ENCODE results near the gene NPHS1. TPM values are rescaled to one million over a fixed set of nuclear protein-coding genes. Genes with fewer than 3 reads are reported as not detected.

NPHS1 gene
- total RNA-seq, 2 donors from 2014 or later, result not detected

DNA sequence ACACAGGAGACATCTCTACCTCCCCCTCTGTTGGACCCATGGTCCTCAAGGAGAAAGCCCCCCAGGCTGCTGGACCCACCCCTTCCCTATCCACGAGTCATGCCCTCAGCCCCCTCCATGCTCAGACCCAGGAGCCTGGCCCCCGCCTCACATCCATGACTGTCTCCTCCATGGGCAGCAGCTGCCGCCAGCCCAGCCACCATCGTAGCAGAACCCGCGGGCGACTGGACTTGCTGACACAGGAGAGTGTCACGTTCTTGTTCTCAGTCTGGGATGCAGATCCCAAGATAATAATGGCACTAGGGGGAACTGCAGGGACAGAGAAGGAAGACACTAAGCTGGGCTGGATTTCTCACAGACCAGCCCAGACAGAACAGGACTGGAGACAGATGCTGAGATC lies 3.8 kb downstream of the NPHS1 start:
- Histone ChIP-seq H3K27me3 (replicated peaks; ENCODE audit: insufficient read depth) (peaks cover 9% of the 10 kb centered on the region), H3K4me1 (ENCODE audit: control insufficient read depth in 1 of 2, low read depth in 2 of 2) (peaks cover 3 to 8% of the 10 kb centered on the region in 2 donors), H3K27ac (no peak overlapping the region), H3K9me3 (no peaks in the 10 kb centered on the region), H3K4me3 (no peak overlapping the region), H3K36me3 (no peaks in the 10 kb centered on the region)
- DNase-seq (ENCODE audit: low spot score) (no peak), ATAC-seq (ENCODE audit: insufficient number of reproducible peaks, low FRiP score, low read depth) (no peak)
- TF ChIP-seq, protein P1, sequence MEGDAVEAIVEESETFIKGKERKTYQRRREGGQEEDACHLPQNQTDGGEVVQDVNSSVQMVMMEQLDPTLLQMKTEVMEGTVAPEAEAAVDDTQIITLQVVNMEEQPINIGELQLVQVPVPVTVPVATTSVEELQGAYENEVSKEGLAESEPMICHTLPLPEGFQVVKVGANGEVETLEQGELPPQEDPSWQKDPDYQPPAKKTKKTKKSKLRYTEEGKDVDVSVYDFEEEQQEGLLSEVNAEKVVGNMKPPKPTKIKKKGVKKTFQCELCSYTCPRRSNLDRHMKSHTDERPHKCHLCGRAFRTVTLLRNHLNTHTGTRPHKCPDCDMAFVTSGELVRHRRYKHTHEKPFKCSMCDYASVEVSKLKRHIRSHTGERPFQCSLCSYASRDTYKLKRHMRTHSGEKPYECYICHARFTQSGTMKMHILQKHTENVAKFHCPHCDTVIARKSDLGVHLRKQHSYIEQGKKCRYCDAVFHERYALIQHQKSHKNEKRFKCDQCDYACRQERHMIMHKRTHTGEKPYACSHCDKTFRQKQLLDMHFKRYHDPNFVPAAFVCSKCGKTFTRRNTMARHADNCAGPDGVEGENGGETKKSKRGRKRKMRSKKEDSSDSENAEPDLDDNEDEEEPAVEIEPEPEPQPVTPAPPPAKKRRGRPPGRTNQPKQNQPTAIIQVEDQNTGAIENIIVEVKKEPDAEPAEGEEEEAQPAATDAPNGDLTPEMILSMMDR (IDR thresholded peaks at IDR 0.05), result no peak

- no peak for ATAC-seq (ENCODE audit: insufficient number of reproducible peaks, low FRiP score, low read depth)
- no peak for DNase-seq (ENCODE audit: low spot score)
- Histone ChIP-seq H3K4me1 (ENCODE audit: control insufficient read depth in 1 of 2, low read depth in 2 of 2) (peaks cover 3 to 8% of the 10 kb centered on the region in 2 donors), H3K27ac (no peak overlapping the region), H3K4me3 (no peak overlapping the region), H3K36me3 (no peaks in the 10 kb centered on the region), H3K9me3 (no peaks in the 10 kb centered on the region), H3K27me3 (replicated peaks; ENCODE audit: insufficient read depth) (peaks cover 9% of the 10 kb centered on the region)
- TF ChIP-seq, protein P1 (IDR thresholded peaks at IDR 0.05), result no peak
Measured at GRCh38 chr19:35847911-35848310, 4.4 kb downstream of the NPHS1 start.

- ATAC-seq (ENCODE audit: insufficient number of reproducible peaks, low FRiP score, low read depth) (no peak), DNase-seq (ENCODE audit: low spot score) (no peak)
- Histone ChIP-seq H3K27ac (no peak overlapping the region), H3K4me3 (peak overlapping the region; percentile 45), H3K4me1 (ENCODE audit: control insufficient read depth in 1 of 2, low read depth in 2 of 2) (peaks cover 3 to 8% of the 10 kb centered on the region in 2 donors), H3K36me3 (no peaks in the 10 kb centered on the region), H3K9me3 (no peaks in the 10 kb centered on the region), H3K27me3 (replicated peaks; ENCODE audit: insufficient read depth) (peaks cover 9% of the 10 kb centered on the region)
- TF ChIP-seq, protein P1 (IDR thresholded peaks at IDR 0.05), result no peak
Measured at GRCh38 chr19:35846038-35846668, 6.2 kb downstream of the NPHS1 start.

DNA sequence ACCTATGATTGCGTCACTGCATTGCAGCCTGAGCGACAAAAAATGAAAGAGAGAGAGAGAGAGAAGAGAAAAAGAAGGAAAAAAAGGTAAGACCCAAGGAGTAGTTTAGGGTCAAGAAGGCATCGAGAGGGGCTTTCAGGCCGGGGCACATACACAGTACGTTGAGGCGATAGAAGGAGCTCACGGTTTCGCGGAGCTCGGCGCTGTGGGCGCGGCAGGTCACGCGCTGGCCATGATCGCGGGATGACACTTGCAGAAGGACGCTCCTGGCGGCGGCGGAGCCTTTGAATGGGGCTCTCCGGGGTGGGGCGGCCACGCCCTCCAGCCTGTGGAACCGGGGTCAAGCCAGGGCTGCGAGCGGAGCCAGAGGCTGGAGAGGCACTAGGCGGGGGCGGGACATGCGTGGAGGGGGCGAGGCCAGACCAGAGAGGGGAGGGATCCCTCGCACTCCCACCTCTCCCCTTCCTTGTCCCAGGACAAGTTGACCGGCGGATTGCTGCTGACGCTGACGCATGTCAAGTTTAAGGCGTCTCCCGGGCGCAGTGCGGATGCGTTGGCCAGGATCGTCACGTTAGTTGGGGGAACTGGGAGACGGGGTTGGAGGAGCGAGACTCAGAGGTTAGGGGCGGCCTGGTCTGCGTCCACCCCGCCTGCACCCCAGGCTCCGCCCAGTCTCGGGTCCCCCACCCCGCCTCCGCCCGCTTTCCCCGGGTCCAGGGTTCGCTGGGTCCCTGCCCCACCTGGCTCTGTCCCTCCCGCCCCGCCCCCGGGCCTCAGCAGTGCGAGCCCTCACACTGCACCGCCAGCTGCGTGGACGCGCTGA lies 6.9 kb downstream of the NPHS1 start:
- Histone ChIP-seq H3K27me3 (replicated peaks; ENCODE audit: insufficient read depth) (peaks cover 9% of the 10 kb centered on the region), H3K4me1 (ENCODE audit: control insufficient read depth in 1 of 2, low read depth in 2 of 2) (peaks cover 3 to 8% of the 10 kb centered on the region in 2 donors), H3K9me3 (no peaks in the 10 kb centered on the region), H3K36me3 (no peaks in the 10 kb centered on the region), H3K27ac (no peak overlapping the region), H3K4me3 (peak overlapping the region; percentile 45)
- DNase-seq (ENCODE audit: low spot score) (no peak), ATAC-seq (ENCODE audit: insufficient number of reproducible peaks, low FRiP score, low read depth) (no peak)
- TF ChIP-seq, protein P1 (IDR thresholded peaks at IDR 0.05), result no peak

DNA sequence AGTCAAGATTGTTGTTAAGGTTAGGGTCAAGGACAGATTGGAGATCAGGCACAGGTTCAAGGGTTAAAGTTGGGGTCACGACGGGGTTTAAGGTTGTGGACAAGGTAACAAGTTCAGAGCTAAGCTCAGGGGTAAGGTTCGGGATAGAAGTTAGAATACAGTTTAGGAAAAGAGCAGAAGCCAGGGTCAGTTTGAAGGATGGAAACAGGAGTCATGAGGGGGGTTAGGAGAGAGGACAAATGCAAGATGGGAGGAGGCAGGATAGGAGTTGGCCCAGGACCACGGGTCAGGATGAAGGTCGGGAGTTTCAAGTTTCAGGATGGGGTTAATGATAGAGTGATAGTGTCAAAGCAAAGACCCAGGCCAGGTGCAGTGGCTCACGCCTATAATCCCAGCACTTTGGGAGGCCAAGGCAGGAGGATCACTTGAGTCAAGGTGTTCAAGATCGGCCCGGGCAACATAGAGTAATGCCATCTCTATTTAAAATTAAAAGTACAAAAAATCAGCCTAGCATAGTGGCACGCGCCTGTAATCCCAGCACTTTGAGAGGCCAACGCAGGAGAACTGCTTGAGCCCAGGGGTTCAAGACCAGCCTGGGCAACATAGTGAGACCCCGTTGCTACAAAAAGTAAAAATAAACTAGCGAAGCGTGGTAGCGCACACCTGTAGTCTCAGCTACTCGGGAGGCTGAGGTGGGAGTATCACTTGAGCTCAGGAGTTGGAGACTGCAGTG lies 7.7 kb downstream of the NPHS1 start:
- no peaks in the 10 kb centered on the region for H3K36me3 ChIP-seq
- H3K4me1 ChIP-seq (ENCODE audit: control insufficient read depth in 1 of 2, low read depth in 2 of 2), result peaks cover 3 to 8% of the 10 kb centered on the region in 2 donors
- TF ChIP-seq, protein P1 (IDR thresholded peaks at IDR 0.05), result no peak
- H3K27me3 ChIP-seq (replicated peaks; ENCODE audit: insufficient read depth), result peaks cover 9% of the 10 kb centered on the region
- no peak overlapping the region for H3K4me3 ChIP-seq
- no peaks in the 10 kb centered on the region for H3K9me3 ChIP-seq
- DNase-seq (ENCODE audit: low spot score) (no peak), ATAC-seq (ENCODE audit: insufficient number of reproducible peaks, low FRiP score, low read depth) (no peak)
- no peak overlapping the region for H3K27ac ChIP-seq

All from thoracic aorta (tissue), 2 donors.